ENCODE data around the gene TRPM2.

TRPM2 gene

GRCh38 chr21:44473915-44474555 lies 120.6 kb downstream of the TRPM2 start:
- no peak for TF ChIP-seq CTCF (conservative IDR thresholded peaks at IDR 0.05; ENCODE audit: low read length)
- DNase-seq (ENCODE audit: low read depth), result no peak
- no peak overlapping the region for H3K4me3 ChIP-seq (ENCODE audit: low read length)

GRCh38 chr21:44475266-44475845 lies 121.9 kb downstream of the TRPM2 start:
- DNase-seq (ENCODE audit: low read depth), result no peak

GRCh38 chr21:44477131-44477530 lies 123.7 kb downstream of the TRPM2 start:
- no peak for DNase-seq (ENCODE audit: low read depth)
- no peak overlapping the region for H3K4me3 ChIP-seq (ENCODE audit: low read length)
- no peak for TF ChIP-seq CTCF (conservative IDR thresholded peaks at IDR 0.05; ENCODE audit: low read length)

More at GRCh38 chr21:44475266-44475845, 121.9 kb downstream of the TRPM2 start:
- no peak for TF ChIP-seq CTCF (conservative IDR thresholded peaks at IDR 0.05; ENCODE audit: low read length)
- H3K4me3 ChIP-seq (ENCODE audit: low read length), result no peak overlapping the region

- TF ChIP-seq CTCF (conservative IDR thresholded peaks at IDR 0.05; ENCODE audit: low read length), result no peak
- H3K4me3 ChIP-seq (ENCODE audit: low read length), result no peak overlapping the region
- no peak for DNase-seq (ENCODE audit: low read depth)
Observed at GRCh38 chr21:44477712-44478111, 124.3 kb downstream of the TRPM2 start.

- DNase-seq (ENCODE audit: low read depth), result no peak
- no peak overlapping the region for H3K4me3 ChIP-seq (ENCODE audit: low read length)
- TF ChIP-seq CTCF (conservative IDR thresholded peaks at IDR 0.05; ENCODE audit: low read length), result no peak
Observed at GRCh38 chr21:44478124-44478800, 124.8 kb downstream of the TRPM2 start.

- DNase-seq (ENCODE audit: low read depth), result no peak
- TF ChIP-seq CTCF (conservative IDR thresholded peaks at IDR 0.05; ENCODE audit: low read length), result no peak
Observed at GRCh38 chr21:44478801-44479167, 125.4 kb downstream of the TRPM2 start.

More at GRCh38 chr21:44478801-44479167, 125.4 kb downstream of the TRPM2 start:
- H3K4me3 ChIP-seq (ENCODE audit: low read length), result no peak overlapping the region

Data from AG10803 (cell line).